OCI-LY3 (cell line): ENCODE results near the gene HPCAL1.

Experiments
- CTCF ChIP-seq: fragments of 200-600, 300-600 bp; sonication (generic); IDR thresholded peaks from 2 replicates; pipeline ENCODE4 v1.5.1; 2014; ENCODE audit warnings: antibody characterized with exemption, low read length, low read depth
- EZH2phosphoT487 ChIP-seq: fragments of 200-600 bp; shearing (Covaris generic); IDR thresholded peaks from 2 replicates; pipeline ENCODE4 v1.6.1; 2018; ENCODE audit warnings: antibody characterized with exemption, mixed run types, low read depth

DNA sequence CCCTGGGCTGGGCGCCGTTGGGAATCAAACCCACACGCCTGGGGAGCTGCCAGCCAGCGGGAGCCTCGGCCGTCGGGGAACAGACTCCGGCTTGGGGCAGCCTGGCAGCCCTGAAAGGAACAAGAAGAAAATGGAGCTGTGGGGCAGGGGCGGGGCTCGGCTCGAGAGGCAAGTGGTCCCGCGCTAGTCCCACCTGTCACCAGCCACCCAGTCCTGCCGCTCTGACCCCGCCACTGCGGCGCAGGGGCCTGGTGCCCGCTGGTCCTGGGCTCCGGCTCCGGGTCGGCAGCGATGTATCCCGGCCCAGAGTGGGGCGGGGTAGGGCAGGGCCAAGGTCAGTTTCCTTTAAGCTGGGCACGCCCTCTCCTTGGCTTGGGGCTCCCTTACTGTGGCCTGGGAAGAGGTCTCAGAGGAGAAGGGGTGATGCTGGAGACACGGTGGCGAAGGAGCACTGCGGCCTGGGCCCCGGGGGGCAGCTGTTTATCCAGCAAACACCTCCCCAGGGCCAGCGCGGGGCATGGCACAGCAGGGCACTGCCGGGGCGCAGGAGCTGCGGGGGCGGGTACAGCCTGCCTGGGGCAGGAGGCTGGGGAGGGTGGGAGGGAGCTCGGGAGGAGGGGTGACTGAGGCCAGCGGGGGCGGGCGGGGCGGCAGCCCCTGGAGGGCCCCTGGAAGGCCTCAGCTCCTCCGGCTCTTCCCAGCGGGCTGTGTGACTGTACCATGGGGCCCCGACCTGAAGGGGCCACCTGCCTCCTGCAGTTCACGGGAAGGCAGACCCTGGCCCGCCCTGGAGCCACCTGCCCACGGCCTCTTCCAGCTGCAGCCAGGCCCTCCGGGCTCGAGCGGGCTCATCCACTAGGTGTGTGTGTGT is 129.8 kb downstream of the HPCAL1 start:
- TF ChIP-seq CTCF = no peak
- TF ChIP-seq EZH2phosphoT487 = no peak
